NCI-H146 (cell line): Measurements from ENCODE around the gene TSPAN5.

ENCODE experiments used
- DNase-seq: peaks from one replicate; lab custom pipeline; 2025; lab: John Stamatoyannopoulos, UW

The TSPAN5 gene

GRCh38 chr4:98673288-98673644, 14.9 kb upstream of the TSPAN5 start:
- no peak for DNase-seq

GRCh38 chr4:98672583-98673287, 14.3 kb upstream of the TSPAN5 start:
- DNase-seq, result no peak

GRCh38 chr4:98671131-98671530, 12.7 kb upstream of the TSPAN5 start:
- no peak for DNase-seq

- DNase-seq, result no peak
Observed at GRCh38 chr4:98670186-98670585, 11.8 kb upstream of the TSPAN5 start.

- no peak for DNase-seq
Observed at GRCh38 chr4:98669577-98669976, 11.2 kb upstream of the TSPAN5 start.

- no peak for DNase-seq
Observed at GRCh38 chr4:98664959-98665358, 6.5 kb upstream of the TSPAN5 start.

- no peak for DNase-seq
Observed at GRCh38 chr4:98663226-98664006, 5.0 kb upstream of the TSPAN5 start.

GRCh38 chr4:98662626-98663225, 4.3 kb upstream of the TSPAN5 start:
- no peak for DNase-seq

- DNase-seq, result no peak
Observed at GRCh38 chr4:98662055-98662453, 3.6 kb upstream of the TSPAN5 start.

GRCh38 chr4:98661371-98662054, 3.1 kb upstream of the TSPAN5 start:
- DNase-seq, result no peak

GRCh38 chr4:98659741-98660462, 1.5 kb upstream of the TSPAN5 start:
- DNase-seq, result no peak

GRCh38 chr4:98659106-98659592, 738 bp upstream of the TSPAN5 start:
- no peak for DNase-seq

- no peak for DNase-seq
Observed at GRCh38 chr4:98657531-98658286, 702 bp downstream of the TSPAN5 start.

- DNase-seq, result no peak
Observed at GRCh38 chr4:98656886-98657285, 1.5 kb downstream of the TSPAN5 start.

GRCh38 chr4:98656443-98656842, 2.0 kb downstream of the TSPAN5 start:
- no peak for DNase-seq

GRCh38 chr4:98653890-98654867, 4.2 kb downstream of the TSPAN5 start:
- no peak for DNase-seq

- no peak for DNase-seq
Observed at GRCh38 chr4:98652996-98653395, 5.4 kb downstream of the TSPAN5 start.

GRCh38 chr4:98648602-98649001, 9.8 kb downstream of the TSPAN5 start:
- no peak for DNase-seq

GRCh38 chr4:98646422-98646821, 12.0 kb downstream of the TSPAN5 start:
- no peak for DNase-seq

GRCh38 chr4:98645527-98645926, 12.9 kb downstream of the TSPAN5 start:
- DNase-seq, result no peak
